ENCODE results near the gene MTSS2.

DNA sequence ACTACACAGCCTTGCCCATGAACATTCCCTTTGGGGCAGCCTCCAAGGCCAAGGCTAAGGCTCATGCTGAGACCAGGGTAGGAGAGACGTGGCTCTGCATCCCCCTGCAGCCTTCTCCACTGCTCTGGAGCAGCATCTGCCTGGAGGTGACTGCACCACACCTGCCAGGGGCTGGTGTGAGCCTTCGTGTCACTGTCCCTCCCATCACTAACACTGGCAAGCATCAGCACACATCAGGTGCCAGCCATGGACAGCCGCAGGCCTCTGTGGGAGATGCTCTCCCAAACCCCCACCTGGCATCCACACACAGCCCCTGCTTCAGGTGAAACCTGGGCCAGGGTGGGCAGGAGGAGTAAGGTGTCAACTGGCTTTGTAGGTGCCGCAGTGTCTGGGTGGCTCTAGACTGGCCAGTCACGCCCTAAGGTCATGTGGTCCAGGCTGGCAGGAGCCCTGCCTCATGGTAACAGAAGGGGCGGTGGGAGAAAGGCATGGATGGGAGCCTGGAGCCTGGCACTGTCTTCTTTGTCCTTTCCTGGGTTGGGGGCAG, 18.1 kb upstream of the MTSS2 start:
- TF ChIP-seq, protein P1, sequence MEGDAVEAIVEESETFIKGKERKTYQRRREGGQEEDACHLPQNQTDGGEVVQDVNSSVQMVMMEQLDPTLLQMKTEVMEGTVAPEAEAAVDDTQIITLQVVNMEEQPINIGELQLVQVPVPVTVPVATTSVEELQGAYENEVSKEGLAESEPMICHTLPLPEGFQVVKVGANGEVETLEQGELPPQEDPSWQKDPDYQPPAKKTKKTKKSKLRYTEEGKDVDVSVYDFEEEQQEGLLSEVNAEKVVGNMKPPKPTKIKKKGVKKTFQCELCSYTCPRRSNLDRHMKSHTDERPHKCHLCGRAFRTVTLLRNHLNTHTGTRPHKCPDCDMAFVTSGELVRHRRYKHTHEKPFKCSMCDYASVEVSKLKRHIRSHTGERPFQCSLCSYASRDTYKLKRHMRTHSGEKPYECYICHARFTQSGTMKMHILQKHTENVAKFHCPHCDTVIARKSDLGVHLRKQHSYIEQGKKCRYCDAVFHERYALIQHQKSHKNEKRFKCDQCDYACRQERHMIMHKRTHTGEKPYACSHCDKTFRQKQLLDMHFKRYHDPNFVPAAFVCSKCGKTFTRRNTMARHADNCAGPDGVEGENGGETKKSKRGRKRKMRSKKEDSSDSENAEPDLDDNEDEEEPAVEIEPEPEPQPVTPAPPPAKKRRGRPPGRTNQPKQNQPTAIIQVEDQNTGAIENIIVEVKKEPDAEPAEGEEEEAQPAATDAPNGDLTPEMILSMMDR (IDR thresholded peaks at IDR 0.05; ENCODE audit: insufficient read depth, low read length, poor library complexity, severe bottlenecking), result no peak
- TF ChIP-seq EZH2phosphoT487 (conservative IDR thresholded peaks at IDR 0.05; ENCODE audit: low read length), result no peak
